ENCODE data around the gene LCORL.
"Not testable (repeated sequence)": the region's sequence is repeated elsewhere in the genome, so short reads cannot be mapped to it uniquely, and the experiment has no call there.

LCORL gene

GRCh38 chr4:17859793-17860406 is 161.7 kb downstream of the LCORL start:
- ChIA-PET CTCF (no interaction called here), POLR2A (no interaction called here)
- TF ChIP-seq CTCF (IDR thresholded peaks at IDR 0.05; ENCODE audit: insufficient read depth, low read length, missing control alignments), result no peak
- no peak overlapping the region for H3K4me3 ChIP-seq (ENCODE audit: low read depth, low read length)
- no peak for DNase-seq (ENCODE audit: low read depth, low spot score)

GRCh38 chr4:17854036-17854435 is 167.5 kb downstream of the LCORL start:
- POLR2A ChIA-PET, result no interaction called here
- no peak overlapping the region for H3K4me3 ChIP-seq (ENCODE audit: low read depth, low read length)
- CTCF ChIA-PET, result interaction anchor here (1.5 kb wide), 1 partner anchor 37 kb away, joined by 5 read pairs; no protein-coding TSS in a partner anchor
- TF ChIP-seq CTCF (IDR thresholded peaks at IDR 0.05; ENCODE audit: insufficient read depth, low read length, missing control alignments), result no peak
- peak; percentile 17 for DNase-seq (ENCODE audit: low read depth, low spot score)

DNA sequence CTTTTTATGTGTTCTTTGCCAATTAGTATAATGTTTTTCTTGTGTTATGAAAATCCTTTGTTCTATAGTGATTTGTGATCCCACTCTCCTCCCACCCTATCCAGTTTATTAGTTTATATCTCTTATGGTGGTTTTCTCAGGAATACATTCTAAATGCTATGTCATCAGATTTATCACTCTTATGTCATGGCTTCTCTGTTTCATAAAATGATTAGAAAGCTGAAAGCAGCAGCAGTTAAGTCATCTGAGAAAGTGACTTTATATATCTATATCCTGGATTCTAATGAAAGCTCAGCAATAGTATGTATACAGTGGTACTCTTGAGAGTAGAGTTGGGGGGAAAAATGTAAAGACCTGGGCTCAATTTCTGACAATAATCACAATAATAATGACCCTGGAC is 169.6 kb downstream of the LCORL start:
- CTCF ChIA-PET, result interaction anchor here (1.8 kb wide), 1 partner anchor 44 kb away, joined by 4 read pairs; no protein-coding TSS in a partner anchor
- no peak for TF ChIP-seq CTCF (IDR thresholded peaks at IDR 0.05; ENCODE audit: insufficient read depth, low read length, missing control alignments)
- POLR2A ChIA-PET, result no interaction called here
- DNase-seq (ENCODE audit: low read depth, low spot score), result no peak
- no peak overlapping the region for H3K4me3 ChIP-seq (ENCODE audit: low read depth, low read length)

- H3K4me3 ChIP-seq (ENCODE audit: low read depth, low read length); CTCF ChIA-PET; DNase-seq (ENCODE audit: low read depth, low spot score); POLR2A ChIA-PET: not testable (repeated sequence)
These were observed 171.3 kb downstream of the LCORL start for GRCh38 chr4:17850295-17850694.

DNA sequence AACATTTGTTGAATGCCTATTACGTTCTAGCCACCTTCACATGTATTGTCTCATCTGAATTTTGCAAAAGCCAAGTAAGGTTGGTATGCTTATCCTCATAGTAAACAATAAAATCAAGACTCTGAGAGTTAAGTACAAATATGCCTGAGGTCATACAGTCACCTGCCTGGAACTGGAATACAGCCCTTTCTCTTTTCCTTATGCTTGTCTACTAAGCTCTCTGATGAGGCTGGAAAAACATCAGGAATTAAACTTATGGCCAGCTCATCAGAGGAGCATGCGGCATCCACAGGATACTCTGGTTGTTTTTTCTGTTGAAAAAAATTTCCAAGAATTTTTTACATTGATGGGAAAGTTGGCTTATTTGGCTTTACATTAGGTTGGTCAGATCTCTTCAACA is 175.3 kb downstream of the LCORL start:
- TF ChIP-seq CTCF (IDR thresholded peaks at IDR 0.05; ENCODE audit: insufficient read depth, low read length, missing control alignments), result no peak
- no peak overlapping the region for H3K4me3 ChIP-seq (ENCODE audit: low read depth, low read length)
- CTCF ChIA-PET, result interaction anchor here (1.5 kb wide), 1 partner anchor 36 kb away, joined by 3 read pairs; no protein-coding TSS in a partner anchor
- POLR2A ChIA-PET, result no interaction called here
- DNase-seq (ENCODE audit: low read depth, low spot score), result peak; percentile 28

- no peak for DNase-seq (ENCODE audit: low read depth, low spot score)
- ChIA-PET CTCF (interaction anchor here (4.9 kb wide), 1 partner anchor 8 kb away, joined by 38 read pairs; no protein-coding TSS in a partner anchor), POLR2A (no interaction called here)
- no peak for TF ChIP-seq CTCF (IDR thresholded peaks at IDR 0.05; ENCODE audit: insufficient read depth, low read length, missing control alignments)
- H3K4me3 ChIP-seq (ENCODE audit: low read depth, low read length), result no peak overlapping the region
These were observed 197.5 kb downstream of the LCORL start for GRCh38 chr4:17823871-17824669.

Measured in AG04449 (cell line).